Islet of Langerhans (tissue), 1 donor: ENCODE measurements around the gene FN1.

Source experiments
- FAIRE-seq: peaks from one replicate; lab custom pipeline; 2011; peaks lifted over from hg19 to GRCh38; lab: Jason Lieb, UNC

The FN1 gene

DNA sequence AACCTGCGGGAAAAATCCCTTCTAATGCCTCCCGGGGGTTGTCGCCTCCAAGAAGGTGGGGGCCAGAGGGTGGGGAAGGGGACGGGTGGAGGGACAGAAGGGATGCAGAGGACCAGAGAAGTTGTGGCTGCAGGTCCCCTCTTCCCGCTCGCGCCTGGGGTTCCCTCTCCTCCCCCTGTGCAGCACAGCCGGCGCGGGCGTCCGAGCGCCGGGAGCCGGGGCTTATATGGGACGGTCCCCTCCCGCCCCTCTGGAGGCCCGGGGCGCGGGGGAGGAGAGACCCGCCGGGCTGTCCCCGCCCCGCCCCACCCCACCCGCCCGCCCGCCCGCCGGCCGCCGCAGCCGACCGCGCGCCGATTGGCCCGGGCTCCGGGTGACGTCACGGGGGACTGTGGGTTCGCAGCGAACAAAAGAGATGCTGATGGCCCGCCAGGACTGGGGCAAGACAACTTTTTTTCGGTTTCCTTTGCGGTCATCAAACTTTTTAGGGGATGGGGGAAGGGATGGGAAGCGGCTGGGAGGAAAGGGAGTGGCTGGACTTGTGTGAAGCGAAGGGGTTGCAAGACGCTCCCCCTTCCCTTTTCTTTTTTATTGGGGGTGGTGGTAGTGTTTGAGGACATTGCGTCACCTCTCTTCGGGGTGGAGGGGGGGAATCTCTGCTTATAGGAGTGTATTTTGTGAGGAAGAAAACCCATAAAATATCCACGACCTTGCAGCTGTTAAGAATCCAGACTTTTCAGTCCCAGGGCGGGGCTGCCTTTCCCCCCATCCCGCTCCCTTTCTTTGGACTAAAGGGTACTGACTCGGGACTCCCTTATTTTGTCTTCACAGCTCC is at the start of gene FN1:
Gene FN1, minus strand, starts transcription at position 199 of the 835 bp plus-strand sequence. CDS start 266 bp downstream, outside the sequence.
- no peak for FAIRE-seq

GRCh38 chr2:215485032-215485431 is 49.2 kb upstream of the FN1 start:
- FAIRE-seq: no peak

DNA sequence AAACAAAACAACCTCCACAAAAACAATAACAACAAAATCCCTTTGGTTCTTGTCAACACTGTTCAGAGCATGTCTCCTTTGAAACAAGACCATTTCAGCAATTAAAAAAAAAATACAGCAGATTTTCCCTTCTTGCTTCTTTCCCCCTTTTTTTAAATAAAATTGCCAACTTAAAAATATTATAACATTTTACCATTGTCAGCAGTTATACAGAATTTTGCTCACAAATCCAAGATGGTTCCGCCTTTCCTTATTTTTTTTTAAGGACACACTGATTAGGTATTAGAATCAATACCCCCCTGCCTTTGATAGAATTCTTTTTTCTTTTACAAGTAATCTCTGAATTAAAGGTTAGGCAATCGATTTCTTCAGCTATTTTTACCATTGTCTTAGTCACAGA is 48.7 kb upstream of the FN1 start:
- FAIRE-seq: no peak

DNA sequence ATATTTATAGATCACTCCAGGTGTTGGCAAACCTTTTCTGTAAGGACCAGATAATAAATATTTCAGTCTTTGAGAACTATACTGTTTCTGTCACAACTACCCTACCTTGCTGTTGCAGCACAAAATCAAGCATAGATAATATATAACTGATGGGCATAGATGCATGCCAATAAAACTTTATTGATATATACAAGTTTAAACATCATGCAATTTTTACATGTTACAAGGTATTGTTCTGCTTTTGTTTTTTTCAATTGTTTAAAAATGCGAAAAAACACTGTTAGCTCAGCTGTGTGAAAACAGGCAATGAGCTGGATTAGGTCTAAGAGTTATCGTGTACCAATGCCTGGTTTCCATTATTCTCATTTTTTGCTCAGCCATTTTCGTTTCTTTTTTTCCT is 47.6 kb upstream of the FN1 start:
- FAIRE-seq: no peak

DNA sequence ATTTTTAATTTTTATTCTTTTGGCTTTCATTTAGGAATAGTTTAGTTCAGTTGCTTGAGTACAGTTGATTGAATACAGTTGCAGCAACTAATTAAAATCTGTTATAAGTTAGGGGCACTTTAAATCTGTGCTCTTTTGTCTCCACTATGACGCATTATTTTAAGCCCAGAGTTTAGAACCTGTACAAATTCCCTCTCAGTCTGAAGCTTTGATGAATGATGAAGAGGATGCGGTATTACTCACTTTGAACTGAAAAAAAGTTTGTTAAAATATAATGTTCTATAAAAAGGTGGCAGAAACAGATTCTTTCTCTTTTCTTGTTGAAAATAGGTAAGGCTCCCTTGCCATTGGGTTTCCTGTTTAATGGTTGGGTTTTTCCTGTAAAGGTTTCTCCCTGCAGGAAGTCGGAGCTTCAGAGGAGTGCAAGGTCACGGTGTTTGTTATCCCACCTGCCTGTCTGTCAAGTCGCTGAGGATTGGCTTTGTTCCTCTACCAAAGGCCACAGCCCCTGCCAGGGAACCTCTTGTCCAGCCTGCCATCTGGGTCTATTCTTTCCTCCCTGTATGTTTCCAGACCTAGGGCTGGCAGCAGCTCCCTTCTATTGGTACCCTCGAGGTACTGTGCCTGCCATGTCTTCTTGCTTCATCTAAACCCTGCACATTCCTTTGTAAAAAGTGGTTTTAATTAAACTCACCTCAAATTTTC is 43.8 kb upstream of the FN1 start:
- no peak for FAIRE-seq

GRCh38 chr2:215479121-215479520 is 43.3 kb upstream of the FN1 start:
- FAIRE-seq: no peak

DNA sequence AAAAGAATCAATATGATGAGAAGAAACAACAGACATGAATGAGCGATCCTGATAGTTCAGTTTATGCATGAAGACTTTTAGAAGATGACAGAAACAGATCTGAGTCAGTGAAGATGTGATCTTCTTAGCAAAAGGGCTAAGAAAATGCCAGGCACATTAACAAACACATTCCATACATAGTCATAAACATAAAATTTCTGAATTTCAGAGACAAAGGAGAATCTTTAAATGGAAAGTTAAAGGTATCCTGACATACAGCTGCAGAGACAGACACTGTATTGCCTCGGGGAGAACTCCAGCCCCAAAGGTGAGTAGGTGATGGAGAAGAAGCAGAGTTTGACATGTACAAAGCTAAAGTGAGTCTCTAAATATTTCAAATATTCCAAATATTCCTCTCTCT is 40.6 kb upstream of the FN1 start:
- no peak for FAIRE-seq

DNA sequence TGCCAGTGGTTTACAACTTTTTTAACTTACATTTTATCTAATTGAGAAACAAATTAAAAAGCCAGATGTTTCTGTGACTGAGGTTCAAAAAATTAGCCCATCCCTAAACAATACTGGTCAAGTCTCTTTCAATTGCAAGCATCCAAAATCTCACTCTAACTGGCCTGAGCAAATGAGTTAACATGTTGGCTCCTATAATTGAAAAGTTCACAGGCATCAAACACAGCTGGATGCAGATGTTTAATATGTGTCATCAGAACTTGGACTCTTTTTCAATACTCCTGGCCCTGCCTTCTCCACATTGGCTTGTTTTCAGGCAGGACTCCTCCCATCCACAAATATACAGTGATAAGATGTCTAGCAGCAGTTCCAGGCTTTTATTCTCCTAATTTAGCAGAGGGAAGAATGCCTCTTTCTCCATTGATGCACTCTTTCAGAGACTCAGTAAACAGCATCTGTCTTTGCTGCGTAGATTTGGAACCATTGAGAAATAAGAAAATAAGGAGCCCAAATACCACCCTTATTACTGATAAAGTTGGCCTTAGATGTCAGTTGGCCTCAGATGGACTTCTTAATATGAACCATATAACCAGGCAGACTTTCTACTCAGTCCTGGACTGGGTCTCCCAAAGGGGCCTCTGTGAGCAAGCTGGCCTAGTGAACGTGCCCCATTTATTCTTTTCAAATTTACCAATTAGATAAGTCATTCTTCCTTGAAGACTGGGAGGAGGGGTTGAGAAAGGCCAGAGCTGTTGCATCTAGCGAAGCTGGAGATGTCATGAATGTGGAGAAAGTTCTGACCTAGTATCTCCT is 30.4 kb upstream of the FN1 start:
- FAIRE-seq: no peak

DNA sequence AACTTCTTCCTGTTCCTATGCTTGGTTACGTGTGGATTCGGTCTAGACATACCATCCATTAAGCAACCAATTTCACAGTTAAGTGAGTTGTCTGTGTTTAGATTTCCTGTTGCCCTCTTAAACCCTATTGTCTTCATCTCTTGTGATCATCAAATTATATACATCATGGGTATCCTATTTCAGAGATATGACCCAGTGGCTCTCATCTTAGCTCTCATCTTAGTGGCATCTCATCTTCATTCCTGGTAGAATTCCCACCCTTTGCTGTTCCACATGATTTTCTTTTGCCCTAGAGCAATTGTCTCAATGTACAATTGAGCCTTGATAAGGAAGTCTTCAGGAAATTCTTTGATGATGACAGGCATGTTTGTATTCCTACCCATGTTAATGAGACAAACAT is 29.4 kb upstream of the FN1 start:
- FAIRE-seq: no peak

DNA sequence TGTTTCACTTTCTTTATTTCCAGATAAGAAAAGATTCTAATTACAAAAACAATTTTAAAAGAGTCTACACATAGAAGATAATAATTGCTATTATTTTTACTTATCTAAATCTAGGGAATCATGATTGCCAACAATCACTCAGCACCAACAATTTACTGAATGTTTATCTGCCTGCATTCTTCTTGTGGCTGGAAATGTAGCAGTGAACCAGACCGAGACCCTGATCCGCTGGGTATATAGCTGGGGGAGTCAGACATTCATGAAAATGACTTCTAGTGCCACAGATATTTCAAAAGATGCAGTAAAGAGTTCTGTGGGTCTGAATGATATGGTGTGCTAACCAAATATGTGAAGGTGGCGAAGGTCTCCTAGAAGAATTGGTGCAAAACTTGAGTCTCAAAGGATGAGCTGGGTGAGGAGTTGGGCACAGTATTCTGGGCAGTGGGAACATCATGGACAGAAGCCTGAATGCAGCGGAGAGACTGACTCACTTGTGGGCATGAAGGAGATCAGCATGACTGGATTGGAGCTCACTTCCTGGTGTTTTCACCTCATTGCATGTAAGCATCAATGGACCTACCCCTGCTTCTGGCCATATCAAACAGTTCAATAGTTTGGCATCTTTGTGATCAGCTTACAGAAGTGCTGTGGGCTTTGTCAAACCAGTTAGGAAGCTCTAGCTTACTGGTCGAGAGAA is 26.1 kb upstream of the FN1 start:
- no peak for FAIRE-seq

DNA sequence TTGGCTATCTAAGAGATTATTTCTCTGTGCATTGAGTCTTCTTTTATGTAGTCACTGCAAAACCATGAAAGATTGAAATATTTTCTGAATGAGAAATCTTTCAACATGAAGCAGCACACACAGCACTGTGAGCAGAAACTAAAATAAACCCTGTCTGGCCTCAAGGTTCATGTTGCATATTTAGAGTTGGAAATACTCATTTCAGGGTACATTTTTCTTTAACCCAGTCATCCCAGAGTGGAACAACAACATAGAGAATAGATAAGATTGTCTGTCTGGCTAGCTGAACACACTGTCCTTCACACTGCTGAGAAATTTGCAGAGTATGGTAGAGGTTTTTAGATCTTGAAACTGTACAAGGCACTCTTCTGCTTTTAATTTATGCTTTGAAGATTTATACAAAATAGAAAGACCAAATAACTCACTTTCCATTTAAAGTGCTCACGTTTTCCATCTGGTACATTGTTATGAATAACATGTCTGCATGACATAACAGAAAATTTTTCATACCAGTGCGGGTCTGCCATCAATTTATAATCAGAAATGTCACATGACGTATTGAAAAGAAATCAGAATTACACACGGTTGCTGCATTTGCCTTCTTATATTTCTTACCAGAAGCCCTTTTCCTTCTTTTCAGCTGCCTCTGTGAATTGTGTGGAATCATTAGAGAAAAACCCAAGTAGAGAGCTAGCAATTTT is 25.0 kb upstream of the FN1 start:
- no peak for FAIRE-seq

DNA sequence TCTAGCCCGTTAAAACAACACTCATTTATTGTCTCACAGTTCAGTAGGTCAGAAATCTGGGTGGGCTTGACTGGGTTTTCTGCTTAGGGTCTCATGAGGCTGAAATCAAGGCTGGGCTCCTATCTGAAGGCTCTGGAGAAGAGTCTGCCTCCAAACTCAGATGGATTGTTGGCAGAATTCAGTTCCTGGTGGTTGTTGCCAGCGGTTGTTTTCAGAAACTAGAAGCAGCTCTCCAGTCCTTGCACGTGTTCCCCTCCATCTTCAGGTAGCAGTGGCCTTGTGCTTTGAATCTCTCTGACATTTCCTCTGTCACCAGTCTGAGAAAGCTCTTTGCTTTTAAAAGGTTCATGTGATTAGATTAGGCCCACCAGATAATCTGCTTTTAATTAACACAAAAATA is 20.1 kb upstream of the FN1 start:
- FAIRE-seq: no peak

DNA sequence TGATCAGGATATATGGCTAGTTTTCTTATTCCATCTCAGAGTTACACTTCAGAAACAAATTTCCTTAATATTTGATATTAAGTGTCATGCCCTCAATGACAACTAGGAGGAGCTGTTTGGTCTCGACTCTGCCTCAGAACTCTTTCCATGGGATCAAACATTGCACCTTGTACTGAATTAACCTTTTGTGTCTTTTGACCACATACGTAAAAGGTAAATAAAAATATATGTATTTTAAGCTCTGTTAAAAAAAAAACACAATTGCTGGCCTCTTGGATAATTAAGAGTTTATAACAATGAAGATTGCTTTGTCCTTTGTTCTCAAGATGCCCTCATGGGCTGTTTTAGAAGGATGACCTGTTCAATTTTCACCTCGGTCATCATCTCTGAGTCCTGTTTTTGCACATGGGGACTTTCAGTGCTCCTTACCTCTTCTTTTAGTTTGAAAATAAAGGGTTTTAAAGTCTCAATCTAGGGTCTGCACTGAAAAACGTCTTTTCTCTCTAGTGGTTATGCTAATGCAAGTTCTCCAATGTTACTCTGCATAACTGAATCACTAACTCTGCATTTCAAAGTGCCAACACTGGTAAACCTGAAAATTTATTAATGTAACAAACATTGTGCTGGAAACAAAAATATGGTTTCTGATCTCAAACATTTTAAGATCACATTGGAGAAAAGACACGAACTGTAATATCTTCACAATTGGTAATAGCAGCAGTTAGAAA is 18.8 kb upstream of the FN1 start:
- peak; percentile 74 for FAIRE-seq

DNA sequence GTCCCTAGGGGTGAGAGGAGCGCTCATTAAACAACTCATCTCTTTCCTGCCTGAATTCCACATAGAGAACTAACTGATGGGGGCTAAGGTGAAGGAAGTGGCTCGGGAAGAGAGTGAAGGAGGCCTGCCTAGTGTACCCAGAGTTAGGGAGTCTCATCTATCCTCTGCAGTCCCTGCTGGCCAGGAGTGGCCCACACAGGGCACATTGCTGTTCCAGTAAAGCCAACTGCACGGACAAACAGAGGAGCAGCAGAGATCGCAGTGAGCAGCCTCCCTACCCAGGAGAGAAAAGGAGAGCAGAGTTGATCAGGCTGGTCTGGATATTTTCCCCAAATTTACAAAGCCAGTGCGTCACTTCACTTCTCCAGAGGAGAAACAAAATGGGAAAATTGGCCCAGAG is 16.9 kb upstream of the FN1 start:
- no peak for FAIRE-seq

DNA sequence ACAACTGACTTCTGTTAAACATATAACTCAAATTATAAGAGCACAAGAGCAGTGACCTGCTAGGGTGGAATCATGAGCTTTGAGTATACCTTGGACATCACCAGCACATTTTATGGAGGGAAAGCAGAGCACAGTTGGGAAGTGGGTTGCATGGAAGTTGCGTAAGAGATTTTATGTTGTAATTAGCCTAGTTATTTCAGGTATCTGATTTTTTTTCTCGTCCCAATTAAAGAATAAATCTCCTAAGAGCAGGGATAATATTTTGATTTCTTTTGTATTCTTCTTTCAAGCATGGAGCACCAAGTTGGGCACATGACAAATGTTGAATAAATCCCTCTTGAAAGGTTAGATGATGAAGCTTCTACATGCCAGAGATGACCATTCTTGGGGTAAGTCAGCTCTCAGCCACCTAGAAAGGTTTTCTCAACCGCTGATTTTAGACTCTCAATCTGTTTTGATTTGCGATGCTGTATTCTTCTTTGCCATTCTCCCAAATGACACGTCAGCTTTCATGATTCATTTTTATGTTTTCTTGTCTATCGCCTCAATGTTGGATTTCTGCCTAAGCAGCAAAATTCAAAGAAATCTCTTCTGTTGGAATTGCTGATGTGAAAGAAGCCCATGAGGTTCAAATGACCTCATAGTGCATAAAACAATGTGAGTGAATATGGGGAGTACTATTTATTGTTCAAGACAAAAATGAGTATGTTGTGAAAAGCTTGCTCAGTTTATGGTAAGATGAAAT is 15.3 kb upstream of the FN1 start:
- no peak for FAIRE-seq

- no peak for FAIRE-seq
Observed at GRCh38 chr2:215450188-215451011, 14.5 kb upstream of the FN1 start.

- no peak for FAIRE-seq
Observed at GRCh38 chr2:215447673-215448081, 11.8 kb upstream of the FN1 start.

DNA sequence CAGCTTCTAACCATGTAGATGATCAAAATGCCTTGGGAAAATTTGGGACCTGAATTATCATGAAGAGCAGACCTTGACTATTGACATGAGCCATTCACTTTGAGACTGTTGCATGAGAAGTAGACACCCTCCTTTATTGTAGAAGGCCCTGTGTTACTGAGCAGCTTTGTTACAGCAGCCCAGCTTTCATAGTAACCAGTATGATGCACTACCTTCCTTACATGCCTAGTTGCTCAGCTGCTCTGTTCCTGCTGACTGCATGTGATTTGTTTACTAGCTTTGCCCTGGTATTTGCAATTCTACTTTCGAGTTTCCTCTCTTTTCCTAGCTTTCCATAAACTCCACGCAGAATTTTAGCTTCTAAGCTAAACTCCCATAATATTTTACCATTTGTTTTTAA is 11.2 kb upstream of the FN1 start:
- FAIRE-seq: no peak

DNA sequence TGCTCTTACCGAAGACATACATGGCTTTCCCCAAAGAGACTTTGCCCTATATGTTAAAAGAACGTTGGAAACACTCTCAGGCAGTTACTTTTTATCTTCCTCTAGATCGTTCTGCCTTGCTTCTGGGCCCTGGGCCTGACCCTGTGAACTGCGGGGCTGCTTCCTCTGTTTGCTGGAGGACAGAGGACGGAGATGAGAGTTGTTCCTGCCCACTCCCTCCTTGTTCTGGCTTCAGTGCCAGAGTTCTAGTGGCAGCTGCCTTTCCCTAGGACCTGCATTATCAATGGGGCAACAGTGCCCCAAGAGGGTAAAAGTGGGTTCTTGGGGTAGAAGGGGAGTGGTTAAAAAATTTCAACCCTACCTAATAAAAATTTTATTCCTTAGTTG is 6.5 kb upstream of the FN1 start:
- no peak for FAIRE-seq
